HEK293 (cell line): ENCODE results near the gene SKP2.
A peak's percentile ranks its signal among the peaks of the same experiment; 100 is the strongest.

ENCODE experiments used
- HOXA7 ChIP-seq: sonication (generic); formaldehyde crosslinking; IDR thresholded peaks from 2 replicates; pipeline ENCODE4 v1.8.1; 2022; ENCODE audit warnings: missing genetic modification reagents, borderline replicate concordance
- MEIS1 ChIP-seq: sonication (generic); formaldehyde crosslinking; IDR thresholded peaks from 2 replicates; pipeline ENCODE4 v1.8.1; 2022; ENCODE audit warnings: missing genetic modification reagents, mild to moderate bottlenecking, borderline replicate concordance
- REPIN1 ChIP-seq: fragments of 450-650 bp; formaldehyde crosslinking; IDR thresholded peaks from 2 replicates; pipeline ENCODE4 v1.5.1; 2017; ENCODE audit warnings: missing biosample characterization, missing genetic modification characterization, low read depth
- ZBTB1 ChIP-seq: fragments of 450-650 bp; formaldehyde crosslinking; IDR thresholded peaks from 2 replicates; pipeline ENCODE4 v1.5.1; 2016; ENCODE audit warnings: missing biosample characterization, missing genetic modification characterization
- ZBTB26 ChIP-seq: fragments of 450-650 bp; formaldehyde crosslinking; optimal IDR thresholded peaks from 2 replicates; pipeline ENCODE3; 2016; ENCODE audit warnings: missing biosample characterization, mild to moderate bottlenecking, missing genetic modification characterization
- ZBTB44 ChIP-seq: fragments of 450-650 bp; IDR thresholded peaks from 2 replicates; pipeline ENCODE4 v1.5.1; 2018; ENCODE audit warnings: missing biosample characterization, mild to moderate bottlenecking, missing genetic modification characterization
- ZNF211 ChIP-seq: fragments of 450-650 bp; formaldehyde crosslinking; IDR thresholded peaks from 2 replicates; pipeline ENCODE4 v1.5.1; 2016; ENCODE audit warnings: low read depth, missing biosample characterization, missing genetic modification characterization
- ZNF670 ChIP-seq: fragments of 450-650 bp; formaldehyde crosslinking; IDR thresholded peaks from 2 replicates; pipeline ENCODE4 v1.5.1; 2016; ENCODE audit warnings: missing biosample characterization, missing genetic modification characterization, low read depth
- ZSCAN5A ChIP-seq: fragments of 450-650 bp; formaldehyde crosslinking; IDR thresholded peaks from 2 replicates; pipeline ENCODE4 v1.5.1; 2016; ENCODE audit warnings: missing biosample characterization, missing genetic modification characterization
- TF ChIP-seq, protein P1 (sequence below): fragments of 450-650 bp; formaldehyde crosslinking; IDR thresholded peaks from 2 replicates; pipeline ENCODE4 v1.5.1; 2016; ENCODE audit warnings: missing biosample characterization, missing genetic modification characterization
- TF ChIP-seq, protein P2 (sequence below): fragments of 450-650 bp; formaldehyde crosslinking; IDR thresholded peaks from 2 replicates; pipeline ENCODE4 v1.5.1; 2016; ENCODE audit warnings: missing biosample characterization, missing genetic modification characterization

GRCh38 chr5:36151434-36152323, at the start of gene SKP2, which contains the start of gene LMBRD2:
- TF ChIP-seq, protein P1, sequence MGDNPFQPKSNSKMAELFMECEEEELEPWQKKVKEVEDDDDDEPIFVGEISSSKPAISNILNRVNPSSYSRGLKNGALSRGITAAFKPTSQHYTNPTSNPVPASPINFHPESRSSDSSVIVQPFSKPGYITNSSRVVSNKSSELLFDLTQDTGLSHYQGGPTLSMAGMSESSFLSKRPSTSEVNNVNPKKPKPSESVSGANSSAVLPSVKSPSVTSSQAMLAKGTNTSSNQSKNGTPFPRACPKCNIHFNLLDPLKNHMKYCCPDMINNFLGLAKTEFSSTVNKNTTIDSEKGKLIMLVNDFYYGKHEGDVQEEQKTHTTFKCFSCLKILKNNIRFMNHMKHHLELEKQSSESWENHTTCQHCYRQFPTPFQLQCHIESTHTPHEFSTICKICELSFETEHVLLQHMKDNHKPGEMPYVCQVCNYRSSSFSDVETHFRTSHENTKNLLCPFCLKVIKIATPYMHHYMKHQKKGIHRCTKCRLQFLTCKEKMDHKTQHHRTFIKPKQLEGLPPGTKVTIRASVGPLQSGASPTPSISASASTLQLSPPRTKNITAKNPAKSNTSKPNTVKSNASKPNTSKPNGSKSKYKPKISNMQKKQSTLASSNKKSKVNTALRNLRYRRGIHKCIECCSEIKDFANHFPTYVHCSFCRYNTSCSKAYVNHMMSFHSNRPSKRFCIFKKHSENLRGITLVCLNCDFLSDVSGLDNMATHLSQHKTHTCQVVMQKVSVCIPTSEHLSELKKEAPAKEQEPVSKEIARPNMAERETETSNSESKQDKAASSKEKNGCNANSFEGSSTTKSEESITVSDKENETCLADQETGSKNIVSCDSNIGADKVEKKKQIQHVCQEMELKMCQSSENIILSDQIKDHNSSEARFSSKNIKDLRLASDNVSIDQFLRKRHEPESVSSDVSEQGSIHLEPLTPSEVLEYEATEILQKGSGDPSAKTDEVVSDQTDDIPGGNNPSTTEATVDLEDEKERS, result no peak
- TF ChIP-seq REPIN1 (tag by site-specific recombination) (no peak), ZBTB44 (tag by site-specific recombination) (no peak; the same call in 1 of the 2 replicates), ZBTB26 (tag by site-specific recombination) (peak; percentile 99), ZNF211 (tag by site-specific recombination) (no peak), ZNF670 (tag by site-specific recombination) (no peak), MEIS1 (CRISPR knock-in tag) (no peak), HOXA7 (CRISPR knock-in tag) (no peak), ZSCAN5A (tag by site-specific recombination) (no peak), ZBTB1 (tag by site-specific recombination) (no peak)
- TF ChIP-seq, protein P2, sequence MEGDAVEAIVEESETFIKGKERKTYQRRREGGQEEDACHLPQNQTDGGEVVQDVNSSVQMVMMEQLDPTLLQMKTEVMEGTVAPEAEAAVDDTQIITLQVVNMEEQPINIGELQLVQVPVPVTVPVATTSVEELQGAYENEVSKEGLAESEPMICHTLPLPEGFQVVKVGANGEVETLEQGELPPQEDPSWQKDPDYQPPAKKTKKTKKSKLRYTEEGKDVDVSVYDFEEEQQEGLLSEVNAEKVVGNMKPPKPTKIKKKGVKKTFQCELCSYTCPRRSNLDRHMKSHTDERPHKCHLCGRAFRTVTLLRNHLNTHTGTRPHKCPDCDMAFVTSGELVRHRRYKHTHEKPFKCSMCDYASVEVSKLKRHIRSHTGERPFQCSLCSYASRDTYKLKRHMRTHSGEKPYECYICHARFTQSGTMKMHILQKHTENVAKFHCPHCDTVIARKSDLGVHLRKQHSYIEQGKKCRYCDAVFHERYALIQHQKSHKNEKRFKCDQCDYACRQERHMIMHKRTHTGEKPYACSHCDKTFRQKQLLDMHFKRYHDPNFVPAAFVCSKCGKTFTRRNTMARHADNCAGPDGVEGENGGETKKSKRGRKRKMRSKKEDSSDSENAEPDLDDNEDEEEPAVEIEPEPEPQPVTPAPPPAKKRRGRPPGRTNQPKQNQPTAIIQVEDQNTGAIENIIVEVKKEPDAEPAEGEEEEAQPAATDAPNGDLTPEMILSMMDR (tag by site-specific recombination), result peak; percentile 44; the same call in 1 of the 2 replicates
